Keratinocyte (primary cell): ENCODE measurements around the gene TIMP2.

Source experiments
- CTCF ChIP-seq, 3 experiments: IDR thresholded peaks in 1 of 3; conservative IDR thresholded peaks in 1 of 3; optimal IDR thresholded peaks in 1 of 3; 2 replicates in 2 of 3; 3 replicates in 1 of 3; pipeline versions ENCODE3 to v1.5.1; 2011; ENCODE audit warnings: low read length in 3 of 3, mild to moderate bottlenecking in 3 of 3, moderate library complexity in 2 of 3, control low read depth in 1 of 3, inconsistent platforms in 1 of 3; ENCODE audit not compliant: insufficient read depth in 2 of 3; ENCODE audit errors: extremely low read depth in 1 of 3
- EZH2 ChIP-seq: IDR thresholded peaks from one replicate; pipeline ENCODE4 v1.6.1; 2012; ENCODE audit warnings: inconsistent platforms, mild to moderate bottlenecking, low read length, moderate library complexity

GRCh38 chr17:78865682-78866390 is 59.4 kb downstream of the TIMP2 start:
- TF ChIP-seq CTCF (optimal IDR thresholded peaks at IDR 0.05 in 1 of 3, IDR thresholded peaks at IDR 0.05 in 1 of 3, conservative IDR thresholded peaks at IDR 0.05 in 1 of 3; ENCODE audit: extremely low read depth in 1 of 3, insufficient read depth in 2 of 3, low read length in 3 of 3) (peak; percentile 85 to 95 (median 88)), EZH2 (no peak)
